SH-SY5Y (cell line): ENCODE measurements around the gene KANK3.

Source experiments
- GATA2 ChIP-seq: IDR thresholded peaks from 2 replicates; pipeline ENCODE4 v1.6.1; 2011; ENCODE audit warnings: mild to moderate bottlenecking, low read depth, low read length
- GATA3 ChIP-seq: IDR thresholded peaks from 2 replicates; pipeline ENCODE4 v1.6.1; 2011; ENCODE audit warnings: low read depth, mild to moderate bottlenecking, low read length, moderate library complexity

The KANK3 gene

GRCh38 chr19:8342684-8343482 lies at the start of gene KANK3:
Gene KANK3, minus strand, starts transcription at chr19:8343262. Its CDS starts 5,434 bp downstream, at chr19:8337828.
- TF ChIP-seq GATA2 (no peak), GATA3 (no peak)

- TF ChIP-seq GATA2 (no peak), GATA3 (no peak)
These were observed 49.0 kb upstream of the KANK3 start for GRCh38 chr19:8392017-8392591.

- no peak for TF ChIP-seq GATA3
- TF ChIP-seq GATA2, result no peak
These were observed 48.3 kb upstream of the KANK3 start for GRCh38 chr19:8391198-8392016.

- TF ChIP-seq GATA2 (no peak), GATA3 (no peak)
These were observed 47.5 kb upstream of the KANK3 start for GRCh38 chr19:8390617-8390981.

DNA sequence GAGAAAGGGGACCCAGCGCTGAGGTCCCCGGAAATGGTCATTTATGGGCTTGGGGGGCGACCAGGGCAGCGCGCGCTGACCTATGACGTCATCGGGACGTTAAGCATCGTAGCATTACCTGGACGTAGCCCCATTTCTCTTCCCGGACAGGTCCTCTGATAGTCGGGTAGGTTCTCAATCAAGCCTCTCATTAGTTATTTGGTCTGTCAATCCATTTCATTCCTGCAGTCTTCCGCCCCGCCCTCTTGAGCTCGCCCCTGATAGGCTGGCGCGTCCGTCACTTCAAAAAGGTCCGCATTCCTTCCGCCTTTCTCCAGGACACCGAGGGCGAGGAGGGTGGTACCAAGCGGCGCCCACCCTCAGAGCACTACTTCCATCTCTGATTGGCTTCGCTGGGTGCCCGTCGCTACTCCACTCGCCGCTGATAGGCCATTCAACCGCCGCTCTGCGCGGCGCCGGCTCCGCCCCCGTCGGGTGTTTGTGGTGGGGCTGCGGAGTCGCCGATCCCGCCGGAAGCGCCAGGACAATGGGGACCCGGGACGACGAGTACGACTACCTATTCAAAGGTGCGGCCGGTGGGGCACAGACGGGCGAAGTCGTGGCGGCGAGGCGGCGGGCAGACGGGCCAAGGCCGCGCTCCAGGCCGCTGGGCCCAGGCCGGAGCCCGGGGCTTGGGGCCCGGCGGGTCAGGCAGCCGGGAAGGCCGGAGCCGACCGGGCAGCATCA lies 47.0 kb upstream of the KANK3 start, which contains the start of gene RAB11B:
Gene RAB11B (plus strand): TSS at position 470 of the 726 bp plus-strand sequence. CDS start 57 bp downstream, at position 527.
- TF ChIP-seq GATA2 (no peak), GATA3 (no peak)

DNA sequence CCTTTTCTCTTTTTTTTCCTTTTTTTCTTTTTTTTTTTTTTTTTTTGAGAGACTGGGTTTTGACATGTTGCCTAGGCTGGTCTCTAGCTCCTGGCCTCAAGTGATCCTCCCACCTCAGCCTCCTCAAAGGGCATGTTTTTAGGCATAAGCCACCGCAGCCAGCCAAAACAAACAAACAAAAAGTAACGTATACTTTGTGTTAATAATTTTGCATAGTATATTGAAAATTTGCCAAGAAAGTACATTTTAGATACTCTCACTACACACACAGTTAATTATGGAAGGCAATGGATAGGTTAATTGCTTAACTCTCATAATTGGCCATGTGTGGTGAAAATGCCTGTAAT lies 45.5 kb upstream of the KANK3 start:
- TF ChIP-seq GATA3, result no peak
- TF ChIP-seq GATA2, result no peak

DNA sequence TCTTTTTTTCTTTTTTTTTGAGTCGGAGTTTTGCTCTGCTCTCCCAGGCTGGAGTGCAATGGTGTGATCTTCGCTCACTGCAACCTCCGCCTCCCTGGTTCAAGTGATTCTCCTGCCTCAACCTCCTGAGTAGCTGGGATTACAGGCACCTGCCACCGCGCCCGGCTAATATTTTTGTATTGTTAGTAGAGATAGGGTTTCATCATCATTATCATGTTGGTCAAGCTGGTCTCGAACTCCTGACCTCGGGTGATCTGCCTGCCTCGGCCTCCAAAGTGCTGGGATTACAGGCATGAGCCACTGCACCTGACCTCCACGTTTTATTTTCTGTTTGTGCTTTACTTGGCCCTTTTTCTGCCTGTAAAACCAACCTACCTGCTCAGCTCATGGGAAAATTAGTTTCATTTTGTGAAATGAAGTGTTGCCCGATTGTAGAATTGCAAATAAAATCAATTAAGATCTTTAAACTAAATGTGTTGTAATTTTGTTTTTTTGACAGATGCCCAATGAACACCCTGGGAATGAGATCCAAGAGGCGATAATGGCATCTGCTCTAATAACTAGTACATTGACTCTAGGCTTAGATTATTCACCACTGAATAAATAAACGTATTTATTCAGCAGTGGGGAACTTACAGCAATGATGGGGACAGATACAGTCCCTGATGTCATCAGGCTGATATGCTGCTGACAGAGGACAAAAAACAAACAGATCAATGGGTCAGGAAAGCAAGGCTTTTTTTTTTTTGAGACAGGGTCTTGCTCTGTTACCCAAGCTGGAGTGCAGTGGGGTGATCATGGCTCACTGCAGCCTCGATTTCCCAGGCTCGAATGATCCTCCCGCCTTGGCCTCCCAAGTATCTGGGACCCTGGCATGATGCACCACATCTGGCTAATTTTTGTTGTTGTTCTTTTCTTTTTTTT lies 44.9 kb upstream of the KANK3 start:
- TF ChIP-seq GATA3, result no peak
- no peak for TF ChIP-seq GATA2

GRCh38 chr19:8386990-8387389 lies 43.9 kb upstream of the KANK3 start:
- TF ChIP-seq GATA3 (no peak), GATA2 (no peak)

GRCh38 chr19:8377598-8377997 lies 34.5 kb upstream of the KANK3 start:
- TF ChIP-seq GATA3, result no peak
- no peak for TF ChIP-seq GATA2

GRCh38 chr19:8373867-8374813 lies 31.1 kb upstream of the KANK3 start:
- no peak for TF ChIP-seq GATA2
- TF ChIP-seq GATA3, result no peak

DNA sequence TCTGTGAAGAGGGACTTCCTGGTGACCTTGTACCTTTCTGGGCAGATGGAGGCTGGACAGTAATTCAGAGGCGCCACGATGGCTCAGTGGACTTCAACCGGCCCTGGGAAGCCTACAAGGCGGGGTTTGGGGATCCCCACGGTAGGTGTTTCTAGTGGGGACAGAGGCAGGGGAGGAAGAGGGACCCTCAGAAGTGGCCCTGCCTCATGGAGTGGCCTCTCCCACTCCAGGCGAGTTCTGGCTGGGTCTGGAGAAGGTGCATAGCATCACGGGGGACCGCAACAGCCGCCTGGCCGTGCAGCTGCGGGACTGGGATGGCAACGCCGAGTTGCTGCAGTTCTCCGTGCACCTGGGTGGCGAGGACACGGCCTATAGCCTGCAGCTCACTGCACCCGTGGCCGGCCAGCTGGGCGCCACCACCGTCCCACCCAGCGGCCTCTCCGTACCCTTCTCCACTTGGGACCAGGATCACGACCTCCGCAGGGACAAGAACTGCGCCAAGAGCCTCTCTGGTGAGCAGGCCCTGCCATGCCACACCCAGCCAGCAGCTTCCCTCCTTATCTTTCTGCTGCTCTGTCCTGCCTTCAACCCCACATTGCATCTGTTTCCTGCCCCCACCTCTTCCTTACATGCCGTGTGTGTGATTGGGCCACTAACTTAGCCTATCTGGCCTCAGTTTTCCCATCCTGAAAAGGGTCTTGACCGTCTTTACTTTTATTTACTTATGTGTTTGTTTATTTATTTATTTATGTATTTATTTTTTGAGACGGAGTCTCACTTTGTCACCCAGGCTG lies 28.1 kb upstream of the KANK3 start:
- TF ChIP-seq GATA2 (no peak), GATA3 (no peak)
